ENCODE measurements around the gene PGRMC1.
"Not testable (repeated sequence)": the region's sequence is repeated elsewhere in the genome, so short reads cannot be mapped to it uniquely, and the experiment has no call there.

Gene PGRMC1

GRCh38 chrX:119235872-119236622, at the start of gene PGRMC1:
Gene PGRMC1, plus strand, starts transcription at chrX:119236285. Its CDS starts 79 bp downstream, at chrX:119236364.
- DNase-seq: peak; percentile 40

- DNase-seq: no peak
These were observed 49.3 kb upstream of the PGRMC1 start for GRCh38 chrX:119186763-119187162.

DNA sequence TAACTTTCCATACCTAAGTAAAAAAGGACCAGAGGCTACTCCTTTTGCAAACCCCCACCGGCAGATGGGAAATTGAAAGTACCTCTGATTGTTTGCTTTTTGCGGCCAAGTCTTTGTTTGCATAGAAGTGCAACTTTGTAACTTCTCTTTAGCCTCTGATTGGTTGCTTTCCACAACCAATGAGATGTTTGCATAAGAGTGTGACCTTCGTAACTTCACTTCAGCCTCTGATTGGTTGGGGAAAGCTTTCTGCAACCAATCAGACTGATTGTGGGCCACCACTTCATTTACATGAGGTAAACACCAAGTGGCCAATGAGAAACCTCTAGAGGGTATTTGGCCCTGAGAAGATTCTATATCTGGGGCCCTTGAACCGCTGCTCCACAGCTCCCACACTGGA, 48.8 kb upstream of the PGRMC1 start:
- no peak for DNase-seq

GRCh38 chrX:119189115-119189514, 47.0 kb upstream of the PGRMC1 start:
- no peak for DNase-seq

DNA sequence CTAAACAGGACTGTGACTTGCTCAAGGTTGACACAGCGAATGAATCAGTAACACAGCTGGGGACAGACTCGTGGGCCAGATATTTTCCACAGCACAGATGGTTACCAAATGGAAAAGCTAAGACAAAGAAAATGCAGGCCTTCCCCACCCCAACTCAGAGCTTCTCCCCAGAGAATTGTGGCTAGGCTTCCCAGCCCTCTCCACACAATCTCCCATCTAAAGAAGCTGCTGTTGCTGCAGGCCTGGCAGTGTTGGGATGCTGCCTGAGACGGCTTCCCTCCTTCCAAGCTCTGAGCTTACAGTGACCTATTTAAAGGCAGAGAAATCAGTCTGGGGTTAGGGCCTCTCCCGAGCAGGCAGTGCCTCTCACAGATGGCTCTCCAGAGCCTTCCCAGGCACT, 46.5 kb upstream of the PGRMC1 start:
- peak; percentile 40 for DNase-seq

DNA sequence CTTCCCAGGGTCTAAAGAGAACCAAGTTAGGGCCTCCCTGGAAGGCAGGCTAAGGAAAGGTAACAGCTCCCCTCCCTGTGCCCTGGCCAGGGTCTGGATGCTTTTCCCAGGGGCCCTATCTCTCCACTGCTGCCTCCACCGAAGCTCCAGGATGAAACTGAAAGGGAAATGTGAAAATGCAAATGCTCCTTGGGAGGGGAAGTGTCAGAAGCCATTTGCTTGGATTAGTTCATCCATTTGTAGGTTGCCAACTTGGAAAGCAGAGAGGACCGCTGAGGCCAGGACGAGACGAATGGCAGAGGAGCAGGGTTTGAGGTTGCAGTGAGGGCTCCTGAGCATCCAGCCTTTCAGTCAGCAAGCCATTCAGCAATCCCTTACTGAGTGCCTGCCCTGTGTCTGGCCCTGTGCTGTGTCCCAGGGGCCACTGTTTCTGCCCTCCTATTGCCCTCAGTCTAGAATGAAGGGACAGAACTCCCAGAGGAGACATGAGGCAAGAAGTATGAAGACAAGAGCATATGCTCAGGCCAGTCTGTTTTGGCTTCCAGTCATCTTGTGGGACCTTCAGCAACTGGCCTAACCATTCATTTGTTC, 45.9 kb upstream of the PGRMC1 start:
- no peak for DNase-seq

DNA sequence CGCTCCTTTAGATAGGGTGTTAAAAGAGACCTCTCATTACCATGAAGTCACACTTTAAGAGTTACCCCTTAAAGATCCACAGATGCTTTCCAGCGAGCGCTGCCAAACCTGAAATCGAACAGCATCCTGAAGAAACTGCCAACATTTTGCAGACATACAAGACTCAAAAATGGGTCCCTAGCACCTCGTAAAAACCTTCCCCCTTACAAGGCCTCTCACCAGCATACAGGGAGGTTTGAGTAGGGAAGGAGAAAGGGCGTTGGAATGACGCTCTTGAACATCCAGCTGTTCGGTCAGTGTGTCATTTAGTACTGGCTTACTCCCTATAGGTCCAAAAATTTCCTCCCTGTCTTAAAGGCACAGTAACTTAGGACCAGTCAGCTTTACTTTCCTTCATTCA, 45.3 kb upstream of the PGRMC1 start:
- no peak for DNase-seq

DNA sequence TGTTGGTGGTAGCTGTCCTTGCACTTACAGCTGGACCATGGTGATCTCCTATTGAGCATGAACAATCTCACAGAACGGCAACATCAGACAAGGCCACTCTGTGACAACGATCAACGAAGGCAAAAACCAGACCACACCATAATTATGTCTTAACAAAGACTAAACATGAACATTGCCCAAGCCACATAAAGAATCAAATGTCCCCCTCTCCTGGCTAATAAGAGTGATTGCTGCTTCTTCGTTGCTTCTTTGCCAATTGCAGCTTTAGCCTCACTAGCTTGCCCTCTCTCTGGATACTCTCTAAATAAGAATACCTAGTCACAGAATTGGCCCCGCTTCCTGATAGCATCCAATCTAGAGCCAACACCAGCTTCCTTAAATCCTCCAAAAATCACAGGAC, 41.5 kb upstream of the PGRMC1 start:
- no peak for DNase-seq

DNA sequence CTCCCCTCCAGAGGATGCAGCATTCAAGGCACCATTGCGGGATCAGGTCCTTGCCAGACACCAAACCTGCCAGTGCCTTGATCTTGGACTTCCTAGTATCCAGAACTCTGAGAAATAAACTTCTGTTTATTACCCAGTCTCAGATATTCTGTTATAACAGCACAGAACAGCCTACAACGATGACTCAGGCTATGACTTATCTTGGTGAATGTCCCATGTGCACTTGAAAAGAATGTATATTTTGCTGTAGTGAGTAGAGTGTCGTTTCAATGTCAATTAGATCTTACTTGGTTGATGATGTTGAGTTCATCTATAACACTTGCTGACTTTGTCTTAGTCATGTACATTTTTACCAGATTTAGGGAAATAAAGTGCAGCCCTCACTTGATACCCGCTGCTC, 34.5 kb upstream of the PGRMC1 start:
- no peak for DNase-seq

GRCh38 chrX:119206203-119206602, 29.9 kb upstream of the PGRMC1 start:
- DNase-seq: no peak

DNA sequence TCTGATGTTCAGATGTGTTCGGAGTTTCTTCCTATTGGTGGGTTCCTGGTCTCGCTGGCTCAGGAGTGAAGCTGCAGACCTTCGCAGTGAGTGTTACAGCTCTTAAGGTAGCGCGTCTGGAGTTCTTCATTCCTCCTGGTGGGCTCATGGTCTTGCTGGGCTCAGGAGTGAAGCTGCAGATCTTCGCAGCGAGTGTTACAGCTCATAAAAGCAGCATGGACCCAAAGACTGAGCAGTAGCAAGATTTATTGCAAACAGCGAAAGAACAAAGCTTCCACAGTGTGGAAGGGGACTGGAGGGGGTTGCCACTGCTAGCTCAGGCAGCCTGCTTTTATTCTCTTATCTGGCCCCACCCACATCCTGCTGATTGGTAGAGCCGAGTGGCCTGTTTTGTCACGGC, 28.6 kb upstream of the PGRMC1 start:
- not testable (repeated sequence) for DNase-seq

DNA sequence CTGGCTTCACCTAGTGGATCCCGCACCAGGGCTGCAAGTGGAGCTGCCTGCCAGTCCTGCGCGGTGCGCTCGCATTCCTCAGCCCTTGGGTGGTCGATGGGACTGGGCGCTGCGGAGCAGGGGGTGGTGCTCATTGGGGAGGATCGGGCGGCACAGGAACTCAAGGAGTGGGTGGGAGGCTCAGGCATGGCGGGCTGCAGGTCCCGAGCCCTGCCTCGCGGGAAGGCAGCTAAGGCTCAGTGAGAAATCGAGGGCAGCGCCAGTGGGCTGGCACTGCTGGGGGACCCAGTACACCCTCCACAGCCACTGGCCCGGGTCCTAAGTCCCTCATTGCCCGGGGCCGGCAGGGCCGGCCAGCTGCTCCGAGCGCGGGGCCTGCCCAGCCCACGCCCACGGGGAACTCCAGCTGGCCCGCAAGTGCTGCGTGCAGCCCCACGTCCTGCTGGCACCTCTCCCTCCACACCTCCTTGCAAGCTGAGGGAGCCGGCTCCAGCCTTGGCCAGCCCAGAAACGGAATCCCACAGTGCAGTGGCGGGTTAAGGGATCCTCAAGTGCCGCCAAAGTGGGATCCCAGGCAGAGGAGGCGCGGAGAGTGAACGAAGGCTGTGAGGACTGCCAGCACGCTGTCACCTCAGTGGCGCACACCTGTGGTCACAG, 27.6 kb upstream of the PGRMC1 start:
- no peak for DNase-seq

DNA sequence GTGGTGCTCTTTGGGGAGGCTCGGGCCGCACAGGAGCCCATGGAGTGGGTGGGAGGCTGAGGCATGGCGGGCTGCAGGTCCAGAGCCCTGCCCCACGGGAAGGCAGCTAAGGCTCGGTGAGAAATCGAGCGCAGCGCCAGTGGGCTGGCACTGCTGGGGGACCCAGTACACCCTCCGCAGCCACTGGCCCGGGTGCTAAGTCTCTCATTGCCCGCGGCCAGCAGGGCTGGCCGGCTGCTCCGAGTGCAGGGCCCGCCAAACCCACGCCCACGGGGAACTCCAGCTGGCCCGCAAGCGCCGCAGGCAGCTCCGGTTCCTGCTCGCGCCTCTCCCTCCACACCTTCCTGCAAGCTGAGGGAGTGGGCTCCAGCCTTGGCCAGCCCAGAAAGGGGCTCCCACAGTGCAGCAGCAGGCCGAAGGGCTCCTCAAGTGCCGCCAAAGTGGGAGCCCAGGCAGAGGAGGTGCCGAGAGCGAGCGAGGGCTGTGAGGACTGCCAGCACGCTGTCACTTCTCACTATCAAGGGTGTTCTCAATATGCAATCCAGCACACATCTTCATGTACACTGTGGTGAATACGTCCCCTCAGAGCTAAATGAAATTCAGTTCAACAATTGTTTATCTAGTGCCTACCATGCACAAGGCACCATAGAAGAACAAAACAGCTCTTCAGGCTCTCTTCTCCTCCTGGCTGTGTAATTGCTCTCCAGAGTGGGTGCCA, 25.0 kb upstream of the PGRMC1 start:
- not testable (repeated sequence) for DNase-seq

DNA sequence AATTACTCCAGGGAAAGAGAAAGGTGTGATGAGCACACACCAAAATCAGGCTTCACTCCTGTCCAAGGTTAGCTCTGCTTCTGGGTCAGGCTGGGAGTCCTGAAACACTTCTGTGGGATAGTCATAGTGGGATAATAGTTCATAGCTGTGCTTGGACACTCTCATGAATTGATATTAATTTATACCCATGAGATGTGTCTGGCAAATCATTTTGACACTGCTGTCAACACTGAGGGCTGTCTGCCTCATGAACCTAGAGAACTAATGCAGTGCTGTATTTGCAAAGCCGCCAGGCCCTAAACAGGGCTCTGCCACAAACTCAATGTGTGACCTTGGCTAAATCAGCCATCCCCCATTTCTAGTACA, 24.5 kb upstream of the PGRMC1 start:
- DNase-seq: no peak

DNA sequence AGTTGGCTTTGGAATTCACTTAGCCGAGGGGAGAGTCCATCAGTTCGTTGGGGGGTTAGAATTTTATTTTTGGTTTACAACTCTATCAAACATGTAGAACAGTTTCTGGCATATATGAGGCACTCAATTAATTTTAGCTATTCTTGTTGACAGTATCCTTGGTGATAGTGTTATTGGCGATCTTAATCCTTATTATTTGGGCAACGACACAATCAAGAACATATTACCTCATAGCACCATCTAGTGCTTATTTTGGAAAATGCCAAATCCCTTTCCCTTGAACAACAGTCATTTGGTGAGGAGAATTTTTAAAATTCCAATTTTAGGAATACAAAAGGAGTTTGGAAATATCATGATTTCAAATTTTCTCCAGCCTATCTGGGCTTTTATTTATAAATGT, 17.9 kb upstream of the PGRMC1 start:
- DNase-seq: no peak

GRCh38 chrX:119222932-119223331, 13.2 kb upstream of the PGRMC1 start:
- DNase-seq: no peak

GRCh38 chrX:119223783-119224182, 12.3 kb upstream of the PGRMC1 start:
- DNase-seq: no peak

DNA sequence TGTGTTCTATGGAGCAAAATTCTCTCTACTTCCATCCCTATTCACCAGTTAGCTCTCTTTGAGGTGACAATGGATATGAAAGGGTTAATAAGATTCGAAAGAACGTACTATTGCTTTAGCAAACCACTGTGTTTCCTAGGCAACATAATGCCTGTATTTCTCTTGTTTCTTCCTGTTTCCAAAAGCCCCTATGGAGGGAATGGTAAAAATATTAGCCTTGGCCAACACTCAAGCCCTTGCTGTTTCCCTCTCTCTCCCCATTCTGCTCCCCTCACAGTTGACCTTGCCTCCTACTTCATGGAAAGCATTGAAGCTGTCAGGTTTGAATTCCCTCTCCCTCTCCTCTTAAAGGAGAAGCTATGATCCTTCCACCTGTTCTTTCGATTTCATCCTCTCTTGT, 9.6 kb upstream of the PGRMC1 start:
- no peak for DNase-seq

- DNase-seq: no peak
These were observed 7.4 kb upstream of the PGRMC1 start for GRCh38 chrX:119228512-119229252.

DNA sequence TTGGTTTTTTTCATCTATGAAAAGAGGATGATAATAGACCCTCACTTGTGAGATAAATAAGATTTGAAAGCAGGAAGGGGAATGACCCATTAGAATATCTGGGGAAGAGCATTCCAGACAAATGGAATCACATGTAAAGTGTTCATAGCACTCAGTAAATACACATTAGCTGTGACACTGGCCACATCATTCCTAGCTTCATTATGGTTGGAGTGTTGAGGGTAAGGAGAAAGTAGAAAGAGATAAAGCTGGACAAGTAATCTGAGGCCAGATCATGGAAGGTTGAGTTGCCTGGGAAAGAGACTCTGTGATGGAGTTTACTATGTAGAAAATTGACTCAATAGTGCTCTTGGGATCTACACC, 6.9 kb upstream of the PGRMC1 start:
- DNase-seq: no peak

- no peak for DNase-seq
These were observed 5.2 kb upstream of the PGRMC1 start for GRCh38 chrX:119230850-119231249.

DNA sequence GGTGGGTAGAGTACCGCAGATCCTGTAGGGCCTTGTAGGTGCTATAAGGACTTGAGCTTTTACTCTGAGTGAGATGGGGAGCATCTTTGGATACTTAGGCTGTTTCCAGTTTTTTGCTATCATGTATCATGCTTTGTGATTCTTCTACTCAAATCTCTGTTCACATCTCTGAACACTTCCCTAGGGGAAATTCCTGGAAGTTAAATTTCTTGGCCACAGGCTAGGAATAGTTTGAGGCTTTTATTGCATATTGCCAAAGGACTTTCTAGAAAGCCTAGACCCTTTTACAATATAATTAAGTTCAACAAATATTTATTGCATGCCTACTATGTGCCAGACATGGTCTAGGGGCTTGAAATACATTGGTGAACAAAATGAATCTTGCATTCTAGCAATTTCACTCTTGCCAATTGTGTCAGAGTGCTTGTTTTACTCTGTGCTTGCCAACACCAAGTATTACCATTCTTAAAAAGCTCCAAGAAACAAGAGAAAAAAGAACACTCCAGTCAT, 4.1 kb upstream of the PGRMC1 start:
- DNase-seq: no peak

DNA sequence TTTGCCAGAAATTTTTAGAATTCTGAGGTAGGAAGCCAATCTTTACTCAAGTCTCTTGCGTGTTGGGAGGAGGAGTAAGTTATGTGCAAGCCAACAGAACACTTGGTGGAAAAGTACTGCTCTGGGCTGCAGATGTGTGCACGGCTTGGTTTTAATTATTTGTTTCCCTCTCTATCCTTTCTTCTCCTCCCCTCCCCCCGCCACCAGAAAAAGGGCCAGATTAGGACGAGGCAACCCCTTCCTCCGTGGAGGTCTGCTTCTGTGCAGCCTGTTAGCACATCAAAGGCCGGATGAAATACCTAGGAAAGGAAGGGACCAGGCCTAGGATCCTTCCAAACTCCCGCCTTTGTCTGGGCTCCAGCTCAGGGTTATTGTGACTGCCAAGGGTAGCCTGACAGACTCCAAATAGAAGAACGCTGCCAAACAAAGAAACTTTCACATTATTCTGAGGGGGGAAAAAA, 1.0 kb upstream of the PGRMC1 start:
- DNase-seq: no peak
